ENCODE results near the gene OPTN.

Gene OPTN

GRCh38 chr10:13106387-13107045, 6.6 kb downstream of the OPTN start:
- Mint-ChIP-seq H3K27ac (no peak overlapping the region), H3K27me3 (ENCODE audit: low read depth, poor library complexity) (peaks cover 4% of the 10 kb centered on the region), H3K4me1 (no peaks in the 10 kb centered on the region), H3K4me3 (no peak overlapping the region), H3K9me3 (no peaks in the 10 kb centered on the region), H3K36me3 (ENCODE audit: low read depth) (no peaks in the 10 kb centered on the region)
- no peak for TF ChIP-seq CTCF (IDR thresholded peaks at IDR 0.05)
- no peak for DNase-seq

GRCh38 chr10:13110908-13111307, 10.9 kb downstream of the OPTN start:
- H3K27ac Mint-ChIP-seq: no peak overlapping the region

GRCh38 chr10:13113544-13113943, 13.6 kb downstream of the OPTN start:
- H3K27ac Mint-ChIP-seq: no peak overlapping the region
- no peak for TF ChIP-seq CTCF (IDR thresholded peaks at IDR 0.05)
- no peaks in the 10 kb centered on the region for H3K9me3 Mint-ChIP-seq
- no peak for DNase-seq
- peaks cover 9% of the 10 kb centered on the region for H3K4me1 Mint-ChIP-seq
- no peaks in the 10 kb centered on the region for H3K27me3 Mint-ChIP-seq (ENCODE audit: low read depth, poor library complexity)
- H3K4me3 Mint-ChIP-seq: no peak overlapping the region
- H3K36me3 Mint-ChIP-seq (ENCODE audit: low read depth): no peaks in the 10 kb centered on the region

More at GRCh38 chr10:13110908-13111307, 10.9 kb downstream of the OPTN start:
- H3K4me3 Mint-ChIP-seq: no peak overlapping the region
- no peaks in the 10 kb centered on the region for H3K36me3 Mint-ChIP-seq (ENCODE audit: low read depth)
- peaks cover 5% of the 10 kb centered on the region for H3K4me1 Mint-ChIP-seq
- no peaks in the 10 kb centered on the region for H3K9me3 Mint-ChIP-seq
- H3K27me3 Mint-ChIP-seq (ENCODE audit: low read depth, poor library complexity): no peaks in the 10 kb centered on the region
- no peak for DNase-seq
- no peak for TF ChIP-seq CTCF (IDR thresholded peaks at IDR 0.05)

GRCh38 chr10:13115832-13116803, 16.2 kb downstream of the OPTN start:
- no peak overlapping the region for H3K4me3 Mint-ChIP-seq
- H3K9me3 Mint-ChIP-seq: no peaks in the 10 kb centered on the region
- TF ChIP-seq CTCF (IDR thresholded peaks at IDR 0.05): no peak
- peaks cover 2% of the 10 kb centered on the region for H3K27me3 Mint-ChIP-seq (ENCODE audit: low read depth, poor library complexity)
- H3K36me3 Mint-ChIP-seq (ENCODE audit: low read depth): no peaks in the 10 kb centered on the region
- no peak for DNase-seq
- H3K4me1 Mint-ChIP-seq: peaks cover 9% of the 10 kb centered on the region
- H3K27ac Mint-ChIP-seq: peak overlapping the region; percentile 83

- Mint-ChIP-seq H3K36me3 (ENCODE audit: low read depth) (peaks cover 10% of the 10 kb centered on the region), H3K4me1 (peaks cover 9% of the 10 kb centered on the region), H3K27me3 (ENCODE audit: low read depth, poor library complexity) (peaks cover 5% of the 10 kb centered on the region), H3K27ac (peak overlapping the region; percentile 30), H3K9me3 (no peaks in the 10 kb centered on the region), H3K4me3 (no peak overlapping the region)
- no peak for DNase-seq
- no peak for TF ChIP-seq CTCF (IDR thresholded peaks at IDR 0.05)
Observed at GRCh38 chr10:13117841-13118783, 18.1 kb downstream of the OPTN start.
